Activated CD8-positive, alpha-beta memory T cell treated with anti-CD3 and anti-CD28 coated beads for 4 hours (primary cell): ENCODE measurements around the gene KRABD2.
"Not testable (repeated sequence)": the region's sequence is repeated elsewhere in the genome, so short reads cannot be mapped to it uniquely, and the experiment has no call there.

Experiments used
- DNase-seq, 2 donors: peaks; one replicate each; pipeline ENCODE4 v3.0.0-alpha.2; 2020; ENCODE audit warnings: low read depth in 2 of 2

The KRABD2 gene

GRCh38 chr17:8360751-8361150, 15.8 kb downstream of the KRABD2 start:
- no peak for DNase-seq

DNA sequence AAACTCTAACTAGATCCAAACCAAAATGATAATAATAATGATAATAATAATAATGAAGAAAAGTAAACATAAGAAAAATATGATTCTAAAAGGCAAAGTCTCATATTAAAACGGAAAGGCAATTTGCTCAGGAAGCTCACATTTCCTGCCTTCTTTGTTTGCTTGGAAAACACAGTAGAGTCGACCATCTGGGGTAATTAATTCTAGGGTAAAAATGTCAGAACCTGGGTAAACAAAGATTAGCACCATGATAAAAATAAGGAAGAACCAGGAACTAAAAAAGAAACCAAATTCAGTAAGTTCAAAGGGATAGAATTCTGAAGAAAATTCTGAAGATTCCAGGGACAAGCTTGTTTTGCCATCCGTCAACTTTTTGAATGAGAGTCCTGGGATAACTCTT, 16.2 kb downstream of the KRABD2 start:
- DNase-seq: no peak

GRCh38 chr17:8359769-8360168, 16.7 kb downstream of the KRABD2 start:
- no peak for DNase-seq

- DNase-seq: no peak
Observed at GRCh38 chr17:8357910-8358309, 18.6 kb downstream of the KRABD2 start.

- DNase-seq: no peak
Observed at GRCh38 chr17:8354236-8354635, 22.3 kb downstream of the KRABD2 start.

- DNase-seq: no peak
Observed at GRCh38 chr17:8353736-8354135, 22.8 kb downstream of the KRABD2 start.

DNA sequence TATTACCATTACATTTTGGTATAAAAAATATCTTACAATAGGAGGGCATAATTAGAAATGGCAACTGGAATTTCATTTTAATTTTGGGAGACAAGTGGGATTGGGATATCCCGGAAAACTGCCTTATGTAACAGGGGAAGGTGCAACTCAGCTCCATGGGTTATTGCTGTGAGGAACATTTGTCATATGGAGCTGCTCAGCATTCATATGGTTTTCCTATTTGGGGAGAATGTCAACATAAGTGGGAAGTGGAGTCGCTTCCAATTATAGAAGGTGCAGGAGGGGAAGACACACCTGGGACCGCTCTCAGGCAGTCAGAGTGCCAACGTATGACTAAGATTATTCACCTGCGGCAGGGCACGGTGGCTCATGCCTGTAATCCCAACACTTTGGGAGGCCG, 26.2 kb downstream of the KRABD2 start:
- no peak for DNase-seq

GRCh38 chr17:8347001-8347400, 29.5 kb downstream of the KRABD2 start:
- not testable (repeated sequence) for DNase-seq

GRCh38 chr17:8345951-8346665, 30.4 kb downstream of the KRABD2 start:
- DNase-seq: no peak

DNA sequence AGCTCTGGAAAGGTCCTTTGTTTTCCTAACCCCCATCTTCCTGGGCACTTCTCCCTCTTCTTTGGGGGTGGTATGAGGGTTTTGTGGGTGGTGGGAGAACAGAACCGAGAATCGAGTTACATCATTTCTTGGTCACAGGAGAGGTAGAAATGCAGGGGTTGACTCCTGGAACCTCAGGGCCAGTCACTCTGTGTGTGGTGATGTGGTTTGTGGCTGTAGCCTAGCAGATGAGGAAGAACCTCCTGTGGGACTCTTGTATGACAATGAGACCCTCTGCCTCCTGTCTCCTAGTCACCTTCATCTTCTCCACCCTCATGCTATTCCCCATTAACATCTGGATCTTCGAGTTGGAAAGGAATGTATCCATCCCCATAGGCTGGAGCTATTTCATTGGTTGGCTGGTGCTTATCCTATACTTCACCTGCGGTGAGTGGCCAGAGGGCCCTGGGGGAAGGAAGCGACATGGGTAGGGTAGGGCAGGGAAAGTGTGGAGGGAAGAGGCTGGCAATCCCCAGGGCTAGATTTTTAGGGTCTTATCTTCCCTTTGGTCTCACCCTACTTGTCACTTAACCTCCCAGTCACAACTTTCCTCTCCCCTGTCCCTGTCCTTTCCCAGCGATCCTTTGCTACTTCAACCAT, 31.3 kb downstream of the KRABD2 start:
- no peak for DNase-seq

- DNase-seq: no peak
Observed at GRCh38 chr17:8341456-8341855, 35.0 kb downstream of the KRABD2 start.

GRCh38 chr17:8339540-8339939, 37.0 kb downstream of the KRABD2 start, which contains the start of gene ODF4:
Gene ODF4 (plus strand): TSS chr17:8339840. CDS start chr17:8340052, 212 bp downstream.
- DNase-seq: no peak

DNA sequence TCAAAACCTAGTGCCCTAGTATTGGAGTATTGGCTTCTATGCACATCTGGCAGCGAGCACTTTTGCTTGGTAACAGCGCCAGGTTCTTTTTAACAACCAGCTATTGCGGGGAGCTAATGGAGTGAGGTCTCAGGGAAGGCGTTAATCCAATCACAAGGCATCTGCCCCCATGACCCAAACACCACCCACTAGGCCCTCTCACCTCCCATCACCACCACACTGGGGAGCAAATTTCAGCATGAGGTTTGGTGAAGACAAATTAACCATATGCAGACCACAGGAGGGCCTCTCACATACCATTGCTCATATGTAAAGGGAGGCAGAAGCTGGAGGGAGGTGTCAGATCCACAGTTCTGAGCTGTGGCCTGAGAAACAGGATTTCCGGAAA, 37.8 kb downstream of the KRABD2 start:
- DNase-seq: no peak

DNA sequence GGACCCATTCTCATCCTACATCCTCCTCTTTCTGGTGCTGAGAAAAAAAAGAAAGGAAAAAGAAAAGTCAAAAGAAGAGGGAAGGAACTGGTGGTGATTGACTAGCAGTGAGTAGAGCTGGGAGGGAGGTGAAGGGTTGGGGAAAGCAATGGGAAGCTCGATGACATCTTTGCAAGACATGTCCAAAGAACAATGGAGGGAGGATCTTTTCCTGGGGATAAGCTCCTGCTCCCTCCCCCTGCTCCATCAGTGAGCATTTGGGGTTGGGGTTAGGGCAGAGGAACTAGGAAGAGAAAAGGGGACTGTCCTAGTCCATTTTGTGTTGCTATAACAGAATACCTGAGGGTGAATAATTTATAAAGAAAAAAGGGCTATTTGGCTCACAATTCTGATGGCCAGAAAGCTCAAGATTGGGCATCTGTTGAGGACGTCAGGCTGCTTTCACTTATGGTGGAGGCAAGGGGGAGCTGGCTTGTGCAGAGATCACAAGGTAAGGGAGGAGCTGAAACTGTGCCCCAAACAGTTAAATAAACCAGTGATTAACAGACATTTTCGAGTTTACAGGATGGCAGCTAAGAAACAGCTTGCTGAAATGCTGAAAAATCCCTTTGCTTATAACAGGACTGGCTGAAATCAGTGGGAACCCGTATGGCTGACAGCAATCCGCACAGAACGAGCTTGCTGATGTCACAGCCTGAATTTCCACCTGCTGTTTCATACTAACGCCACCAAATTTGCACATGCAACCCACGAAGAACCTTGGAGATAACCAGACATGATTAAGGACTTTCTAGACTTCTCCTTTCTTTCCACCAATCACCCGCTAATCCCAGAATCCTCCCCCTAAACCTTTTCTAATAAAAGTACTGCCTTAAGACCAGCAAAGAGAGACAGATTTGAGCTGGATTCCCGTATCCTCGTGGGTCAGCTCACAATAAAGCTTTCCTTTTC, 38.4 kb downstream of the KRABD2 start:
- no peak for DNase-seq

- no peak for DNase-seq
Observed at GRCh38 chr17:8333281-8333680, 43.2 kb downstream of the KRABD2 start.

- DNase-seq: no peak
Observed at GRCh38 chr17:8332688-8333087, 43.8 kb downstream of the KRABD2 start.

GRCh38 chr17:8332128-8332527, 44.4 kb downstream of the KRABD2 start:
- DNase-seq: no peak

GRCh38 chr17:8327303-8327649, 49.2 kb downstream of the KRABD2 start:
- no peak for DNase-seq
